HepG2 (cell line): ENCODE measurements around the gene PRSS33. TPM values are rescaled to one million over a fixed set of nuclear protein-coding genes. Genes with fewer than 3 reads are reported as not detected.

Experiments
- CREB1 ChIP-seq, 2 experiments: fragments of 450-650 bp in 1 of 2; IDR thresholded peaks; 2 replicates each; pipeline ENCODE4 v1.6.1; 2016 to 2017; ENCODE audit warnings: control low read depth in 1 of 2, mild to moderate bottlenecking in 1 of 2, missing compliant biosample characterization in 1 of 2, missing genetic modification characterization in 1 of 2
- CREB3 ChIP-seq: sonication (generic); formaldehyde crosslinking; IDR thresholded peaks from 2 replicates; pipeline ENCODE4 v1.5.0; 2020; ENCODE audit warnings: missing genetic modification reagents
- GABPB1 ChIP-seq: IDR thresholded peaks from 2 replicates; pipeline ENCODE4 v1.6.1; 2016; ENCODE audit warnings: mild to moderate bottlenecking, missing genetic modification reagents, moderate library complexity, missing compliant biosample characterization
- HDAC1 ChIP-seq: sonication (generic); formaldehyde crosslinking; IDR thresholded peaks from 2 replicates; pipeline ENCODE4 v1.5.1; 2020; ENCODE audit warnings: mild to moderate bottlenecking, missing genetic modification reagents
- HES4 ChIP-seq: sonication (generic); formaldehyde crosslinking; IDR thresholded peaks from 2 replicates; pipeline ENCODE4 v1.9.0; 2021; ENCODE audit warnings: mild to moderate bottlenecking, missing genetic modification reagents, borderline replicate concordance
- HNF4A ChIP-seq: sonication (generic); formaldehyde crosslinking; IDR thresholded peaks from 2 replicates; pipeline ENCODE4 v1.4.0; 2020; ENCODE audit warnings: missing genetic modification reagents
- HNRNPL ChIP-seq: fragments of 200-400 bp; formaldehyde crosslinking; IDR thresholded peaks from 2 replicates; pipeline ENCODE4 v1.6.1; 2017; ENCODE audit warnings: mild to moderate bottlenecking, low read depth, low read length
- POLR2G ChIP-seq: fragments of 200-400 bp; formaldehyde crosslinking; IDR thresholded peaks from 2 replicates; pipeline ENCODE4 v1.6.1; 2018; ENCODE audit warnings: mild to moderate bottlenecking, low read depth, low read length, moderate library complexity
- PRMT3 ChIP-seq: sonication (generic); formaldehyde crosslinking; IDR thresholded peaks from 2 replicates; pipeline ENCODE4 v1.8.1; 2022; ENCODE audit warnings: low read depth, mild to moderate bottlenecking, moderate library complexity, missing genetic modification reagents, borderline replicate concordance
- RERE ChIP-seq: IDR thresholded peaks from 2 replicates; pipeline ENCODE4 v1.6.1; 2016; ENCODE audit warnings: low read depth, missing genetic modification reagents, missing compliant biosample characterization
- SIN3B ChIP-seq: fragments of 150-350 bp; IDR thresholded peaks from 2 replicates; pipeline ENCODE4 v1.6.1; 2014; ENCODE audit warnings: low read length
- TSC22D2 ChIP-seq: sonication (generic); formaldehyde crosslinking; IDR thresholded peaks from 2 replicates; pipeline ENCODE4 v1.5.1; 2020; ENCODE audit warnings: missing genetic modification reagents, mild to moderate bottlenecking, borderline replicate concordance
- ZFP62 ChIP-seq: sonication (generic); formaldehyde crosslinking; IDR thresholded peaks from 2 replicates; pipeline ENCODE4 v1.4.0; 2020; ENCODE audit warnings: missing genetic modification reagents
- ZNF234 ChIP-seq: sonication (generic); formaldehyde crosslinking; conservative IDR thresholded peaks from 2 replicates; pipeline ENCODE4 v1.5.1; 2020; ENCODE audit warnings: mild to moderate bottlenecking, missing genetic modification reagents
- ZNF674 ChIP-seq: sonication (generic); formaldehyde crosslinking; IDR thresholded peaks from 2 replicates; pipeline ENCODE4 v1.5.0; 2020; ENCODE audit warnings: low read depth, mild to moderate bottlenecking, missing genetic modification reagents
- ZNF761 ChIP-seq: sonication (generic); formaldehyde crosslinking; conservative IDR thresholded peaks from 2 replicates; pipeline ENCODE4 v1.4.0; 2020; ENCODE audit warnings: mild to moderate bottlenecking, missing genetic modification reagents
- ZNF780A ChIP-seq: sonication (generic); formaldehyde crosslinking; IDR thresholded peaks from 2 replicates; pipeline ENCODE4 v1.8.0; 2022; ENCODE audit warnings: mild to moderate bottlenecking, missing genetic modification reagents, moderate library complexity
- ZSCAN25 ChIP-seq: sonication (generic); formaldehyde crosslinking; IDR thresholded peaks from 2 replicates; pipeline ENCODE4 v1.8.0; 2022; ENCODE audit warnings: mild to moderate bottlenecking, missing genetic modification reagents
- polyA plus RNA-seq, 8 experiments: library from polyadenylated mRNA; depleted of rRNA in 3 of 8; stranded (reverse) in 7 of 8; unstranded in 1 of 8; fragments of >200 nt; fragmentation: Illumina TruSeq in 4 of 8; extraction: Trizol in 4 of 8; gene quantifications; 2 replicates each; pipeline versions ENCODE4 v1.2.1 to v1.2.3, GENCODE V29; 2011 to 2016; ENCODE audit warnings: low read depth in 4 of 8, missing spikeins in 1 of 8, mixed read lengths in 1 of 8; ENCODE audit not compliant: insufficient read depth in 1 of 8
- total RNA-seq, 5 experiments: library from RNA; depleted of rRNA; stranded (reverse); fragments of >200 nt; fragmentation: Illumina TruSeq; extraction: Trizol; gene quantifications; 2 replicates each; pipeline ENCODE4 v1.2.3, GENCODE V29; 2016; ENCODE audit warnings: low read depth in 1 of 5

PRSS33 gene
- total and polyA plus RNA-seq, 2 of the 13 experiments (the other 11 are each of a cell fraction or from before 2014, with no cell fraction given): not detected

GRCh38 chr16:2777231-2777902, 10.0 kb downstream of the PRSS33 start, which contains the start of gene ELOB (continued):
- TF ChIP-seq RERE: no peak
- TF ChIP-seq ZNF234 (CRISPR knock-in tag): 0 out of 2 replicates have a peak, but pooled peaks have one; percentile 37
- peak; percentile 76 for TF ChIP-seq GABPB1
- peak; percentile 66; the same call in 1 of the 2 replicates for TF ChIP-seq POLR2G
- TF ChIP-seq HNF4A: 0 out of 2 replicates have a peak, but pooled peaks have one; percentile 8
- peak; percentile 84 for TF ChIP-seq HES4 (CRISPR knock-in tag)
- no peak for TF ChIP-seq ZNF674 (CRISPR knock-in tag)
- peak; percentile 59 for TF ChIP-seq HDAC1
- TF ChIP-seq ZFP62 (CRISPR knock-in tag): no peak
- TF ChIP-seq ZSCAN25 (CRISPR knock-in tag): no peak; the same call in 1 of the 2 replicates
- TF ChIP-seq ZNF780A (CRISPR knock-in tag): no peak
- TF ChIP-seq CREB1 (IDR thresholded peaks at IDR 0.05): no peak
- no peak for TF ChIP-seq CREB1 (CRISPR knock-in tag; IDR thresholded peaks at IDR 0.05)
- peak; percentile 79; the same call in 1 of the 2 replicates for TF ChIP-seq TSC22D2 (CRISPR knock-in tag)
- TF ChIP-seq PRMT3 (CRISPR knock-in tag): no peak
- TF ChIP-seq SIN3B: no peak
- TF ChIP-seq CREB3 (CRISPR knock-in tag): no peak
- TF ChIP-seq ZNF761 (CRISPR knock-in tag): peak; percentile 67; the same call in 1 of the 2 replicates
- TF ChIP-seq HNRNPL: no peak
